Calu3 (cell line): Measurements from ENCODE around the gene SELENOF. TPM values are rescaled to one million over a fixed set of nuclear protein-coding genes. Genes with fewer than 3 reads are reported as not detected.

Experiments used
- BruUV-seq: library from RNA; stranded (reverse); fragments of 400-500 nt; replicated peaks from 2 replicates; lab custom pipeline; 2021; lab: Mats Ljungman, UMichigan
- CTCF ChIA-PET: fragments of 300-600 bp; sonication (Branson Sonifier 250); formaldehyde crosslinking; loops from one replicate; lab custom pipeline; 2022; ENCODE audit warnings: antibody characterized with exemption; lab: Charles Lee
- DNase-seq: peaks from one replicate; pipeline ENCODE4 v3.0.0; 2022
- H3K27ac Mint-ChIP-seq: one replicate; pipeline ENCODE4 v1.8.0; 2022; ENCODE audit warnings: mixed read lengths; ENCODE audit not compliant: unreplicated experiment
- H3K27me3 Mint-ChIP-seq: one replicate; pipeline ENCODE4 v1.8.0; 2022; ENCODE audit warnings: mixed read lengths; ENCODE audit not compliant: unreplicated experiment
- H3K36me3 Mint-ChIP-seq: one replicate; pipeline ENCODE4 v1.8.0; 2022; ENCODE audit warnings: mild to moderate bottlenecking, moderate library complexity, mixed read lengths; ENCODE audit not compliant: insufficient read depth, unreplicated experiment
- H3K4me1 Mint-ChIP-seq: one replicate; pipeline ENCODE4 v1.8.0; 2022; ENCODE audit warnings: mild to moderate bottlenecking, low read depth, mixed read lengths; ENCODE audit not compliant: unreplicated experiment
- H3K4me3 Mint-ChIP-seq: one replicate; pipeline ENCODE4 v1.8.0; 2022; ENCODE audit warnings: mild to moderate bottlenecking, low read depth, moderate library complexity, mixed read lengths; ENCODE audit not compliant: unreplicated experiment
- H3K9me3 Mint-ChIP-seq: one replicate; pipeline ENCODE4 v1.8.0; 2022; ENCODE audit warnings: low read depth, mixed read lengths; ENCODE audit not compliant: unreplicated experiment
- intact Hi-C: fragments of 100-400 bp; cut with micrococcal nuclease; formaldehyde crosslinking; loops from one replicate; pipeline ENCODE4 v1.10.0; 2022; ENCODE audit not compliant: unreplicated experiment
- total RNA-seq: library from RNA; stranded (reverse); gene quantifications from 2 replicates; pipeline ENCODE4 v1.2.3, GENCODE V29; 2022
- TF ChIP-seq, protein P1 (sequence below): fragments of 200-600 bp; IDR thresholded peaks from one replicate; pipeline ENCODE4 v1.8.0; 2022; ENCODE audit warnings: antibody characterized with exemption; ENCODE audit not compliant: unreplicated experiment

SELENOF gene
- total RNA-seq, 1 experiment from 2014 or later, result 296 TPM

- no TSS peak for BruUV-seq
- intact Hi-C loops, result no loop called here
- Mint-ChIP-seq H3K4me1 (no peaks in the 10 kb centered on the region), H3K27ac (no peak overlapping the region), H3K9me3 (no peaks in the 10 kb centered on the region), H3K27me3 (no peaks in the 10 kb centered on the region), H3K4me3 (no peak overlapping the region), H3K36me3 (peaks cover 19% of the 10 kb centered on the region)
- TF ChIP-seq, protein P1, sequence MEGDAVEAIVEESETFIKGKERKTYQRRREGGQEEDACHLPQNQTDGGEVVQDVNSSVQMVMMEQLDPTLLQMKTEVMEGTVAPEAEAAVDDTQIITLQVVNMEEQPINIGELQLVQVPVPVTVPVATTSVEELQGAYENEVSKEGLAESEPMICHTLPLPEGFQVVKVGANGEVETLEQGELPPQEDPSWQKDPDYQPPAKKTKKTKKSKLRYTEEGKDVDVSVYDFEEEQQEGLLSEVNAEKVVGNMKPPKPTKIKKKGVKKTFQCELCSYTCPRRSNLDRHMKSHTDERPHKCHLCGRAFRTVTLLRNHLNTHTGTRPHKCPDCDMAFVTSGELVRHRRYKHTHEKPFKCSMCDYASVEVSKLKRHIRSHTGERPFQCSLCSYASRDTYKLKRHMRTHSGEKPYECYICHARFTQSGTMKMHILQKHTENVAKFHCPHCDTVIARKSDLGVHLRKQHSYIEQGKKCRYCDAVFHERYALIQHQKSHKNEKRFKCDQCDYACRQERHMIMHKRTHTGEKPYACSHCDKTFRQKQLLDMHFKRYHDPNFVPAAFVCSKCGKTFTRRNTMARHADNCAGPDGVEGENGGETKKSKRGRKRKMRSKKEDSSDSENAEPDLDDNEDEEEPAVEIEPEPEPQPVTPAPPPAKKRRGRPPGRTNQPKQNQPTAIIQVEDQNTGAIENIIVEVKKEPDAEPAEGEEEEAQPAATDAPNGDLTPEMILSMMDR, result no peak
- no peak for DNase-seq
- CTCF ChIA-PET, result no interaction called here
These were observed 47.3 kb downstream of the SELENOF start for GRCh38 chr1:86866665-86867064.

- no peaks in the 10 kb centered on the region for H3K27me3 Mint-ChIP-seq
- no TSS peak for BruUV-seq
- H3K9me3 Mint-ChIP-seq, result no peaks in the 10 kb centered on the region
- TF ChIP-seq, protein P1, result no peak
- H3K4me1 Mint-ChIP-seq, result no peaks in the 10 kb centered on the region
- intact Hi-C loops, result no loop called here
- H3K27ac Mint-ChIP-seq, result no peak overlapping the region
- H3K4me3 Mint-ChIP-seq, result no peak overlapping the region
- peaks cover 19% of the 10 kb centered on the region for H3K36me3 Mint-ChIP-seq
- no peak for DNase-seq
- CTCF ChIA-PET, result no interaction called here
These were observed 47.8 kb downstream of the SELENOF start for GRCh38 chr1:86865973-86866637.

GRCh38 chr1:86862920-86863319 is 51.0 kb downstream of the SELENOF start:
- no peaks in the 10 kb centered on the region for H3K9me3 Mint-ChIP-seq
- no peak overlapping the region for H3K4me3 Mint-ChIP-seq
- TF ChIP-seq, protein P1, result no peak
- intact Hi-C loops, result no loop called here
- no peaks in the 10 kb centered on the region for H3K27me3 Mint-ChIP-seq
- CTCF ChIA-PET, result no interaction called here
- no peak overlapping the region for H3K27ac Mint-ChIP-seq
- H3K36me3 Mint-ChIP-seq, result peaks cover 9% of the 10 kb centered on the region
- no peak for DNase-seq
- TSS peak; percentile 97 for BruUV-seq
- no peaks in the 10 kb centered on the region for H3K4me1 Mint-ChIP-seq

- intact Hi-C loops, result no loop called here
- Mint-ChIP-seq H3K4me1 (no peaks in the 10 kb centered on the region), H3K9me3 (no peaks in the 10 kb centered on the region), H3K36me3 (peaks cover 8% of the 10 kb centered on the region), H3K27me3 (no peaks in the 10 kb centered on the region), H3K4me3 (no peak overlapping the region), H3K27ac (no peak overlapping the region)
- DNase-seq, result no peak
- no TSS peak for BruUV-seq
- TF ChIP-seq, protein P1, result no peak
- CTCF ChIA-PET, result no interaction called here
These were observed 52.5 kb downstream of the SELENOF start for GRCh38 chr1:86861424-86861823.
